ENCODE measurements around the gene CACNA2D1.

DNA sequence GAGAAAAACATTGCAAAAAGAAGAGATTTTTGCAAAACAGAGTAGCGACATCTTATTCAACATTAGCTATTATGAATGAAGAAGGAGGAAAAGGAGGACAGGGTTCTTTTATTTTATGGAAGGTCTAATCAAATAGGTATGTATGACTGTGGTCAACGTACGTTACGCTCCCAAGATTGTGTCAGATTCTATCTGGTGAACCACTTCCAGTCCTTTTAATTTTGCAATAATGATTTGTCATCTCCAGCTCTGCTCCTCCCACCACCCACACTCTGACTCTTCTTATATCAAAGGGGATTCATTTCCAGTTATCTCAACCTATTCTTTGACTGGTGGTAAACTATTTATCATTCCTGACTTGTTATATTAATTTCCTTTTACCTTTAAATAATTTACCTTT lies 259.9 kb downstream of the CACNA2D1 start:
- TF ChIP-seq, protein P1, sequence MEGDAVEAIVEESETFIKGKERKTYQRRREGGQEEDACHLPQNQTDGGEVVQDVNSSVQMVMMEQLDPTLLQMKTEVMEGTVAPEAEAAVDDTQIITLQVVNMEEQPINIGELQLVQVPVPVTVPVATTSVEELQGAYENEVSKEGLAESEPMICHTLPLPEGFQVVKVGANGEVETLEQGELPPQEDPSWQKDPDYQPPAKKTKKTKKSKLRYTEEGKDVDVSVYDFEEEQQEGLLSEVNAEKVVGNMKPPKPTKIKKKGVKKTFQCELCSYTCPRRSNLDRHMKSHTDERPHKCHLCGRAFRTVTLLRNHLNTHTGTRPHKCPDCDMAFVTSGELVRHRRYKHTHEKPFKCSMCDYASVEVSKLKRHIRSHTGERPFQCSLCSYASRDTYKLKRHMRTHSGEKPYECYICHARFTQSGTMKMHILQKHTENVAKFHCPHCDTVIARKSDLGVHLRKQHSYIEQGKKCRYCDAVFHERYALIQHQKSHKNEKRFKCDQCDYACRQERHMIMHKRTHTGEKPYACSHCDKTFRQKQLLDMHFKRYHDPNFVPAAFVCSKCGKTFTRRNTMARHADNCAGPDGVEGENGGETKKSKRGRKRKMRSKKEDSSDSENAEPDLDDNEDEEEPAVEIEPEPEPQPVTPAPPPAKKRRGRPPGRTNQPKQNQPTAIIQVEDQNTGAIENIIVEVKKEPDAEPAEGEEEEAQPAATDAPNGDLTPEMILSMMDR (IDR thresholded peaks at IDR 0.05 in 2 of 3, conservative IDR thresholded peaks at IDR 0.05 in 1 of 3; ENCODE audit: borderline replicate concordance in 1 of 3, insufficient read depth in 1 of 3, low read depth in 2 of 3, low read length in 2 of 3) = no peak
- TF ChIP-seq, protein P2, sequence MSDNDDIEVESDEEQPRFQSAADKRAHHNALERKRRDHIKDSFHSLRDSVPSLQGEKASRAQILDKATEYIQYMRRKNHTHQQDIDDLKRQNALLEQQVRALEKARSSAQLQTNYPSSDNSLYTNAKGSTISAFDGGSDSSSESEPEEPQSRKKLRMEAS (IDR thresholded peaks at IDR 0.05) = no peak
- TF ChIP-seq POLR2A (IDR thresholded peaks at IDR 0.05; ENCODE audit: borderline replicate concordance, extremely low read depth, insufficient read depth, insufficient read length) (no peak), FOSL1 (IDR thresholded peaks at IDR 0.05; ENCODE audit: low read depth) (no peak), CBX3 (IDR thresholded peaks at IDR 0.05; ENCODE audit: low read depth) (no peak), EZH2 (IDR thresholded peaks at IDR 0.05) (no peak), EZH2phosphoT487 (IDR thresholded peaks at IDR 0.05; ENCODE audit: borderline replicate concordance) (no peak), ZNF274 (IDR thresholded peaks at IDR 0.05; ENCODE audit: low read depth, low read length) (no peak), TCF7L2 (IDR thresholded peaks at IDR 0.05; ENCODE audit: borderline replicate concordance, extremely low read depth, insufficient read depth, insufficient read length) (no peak), EGR1 (IDR thresholded peaks at IDR 0.05; ENCODE audit: low read depth) (no peak), SP1 (IDR thresholded peaks at IDR 0.05; ENCODE audit: low read depth) (no peak)
- TF ChIP-seq, protein P3, sequence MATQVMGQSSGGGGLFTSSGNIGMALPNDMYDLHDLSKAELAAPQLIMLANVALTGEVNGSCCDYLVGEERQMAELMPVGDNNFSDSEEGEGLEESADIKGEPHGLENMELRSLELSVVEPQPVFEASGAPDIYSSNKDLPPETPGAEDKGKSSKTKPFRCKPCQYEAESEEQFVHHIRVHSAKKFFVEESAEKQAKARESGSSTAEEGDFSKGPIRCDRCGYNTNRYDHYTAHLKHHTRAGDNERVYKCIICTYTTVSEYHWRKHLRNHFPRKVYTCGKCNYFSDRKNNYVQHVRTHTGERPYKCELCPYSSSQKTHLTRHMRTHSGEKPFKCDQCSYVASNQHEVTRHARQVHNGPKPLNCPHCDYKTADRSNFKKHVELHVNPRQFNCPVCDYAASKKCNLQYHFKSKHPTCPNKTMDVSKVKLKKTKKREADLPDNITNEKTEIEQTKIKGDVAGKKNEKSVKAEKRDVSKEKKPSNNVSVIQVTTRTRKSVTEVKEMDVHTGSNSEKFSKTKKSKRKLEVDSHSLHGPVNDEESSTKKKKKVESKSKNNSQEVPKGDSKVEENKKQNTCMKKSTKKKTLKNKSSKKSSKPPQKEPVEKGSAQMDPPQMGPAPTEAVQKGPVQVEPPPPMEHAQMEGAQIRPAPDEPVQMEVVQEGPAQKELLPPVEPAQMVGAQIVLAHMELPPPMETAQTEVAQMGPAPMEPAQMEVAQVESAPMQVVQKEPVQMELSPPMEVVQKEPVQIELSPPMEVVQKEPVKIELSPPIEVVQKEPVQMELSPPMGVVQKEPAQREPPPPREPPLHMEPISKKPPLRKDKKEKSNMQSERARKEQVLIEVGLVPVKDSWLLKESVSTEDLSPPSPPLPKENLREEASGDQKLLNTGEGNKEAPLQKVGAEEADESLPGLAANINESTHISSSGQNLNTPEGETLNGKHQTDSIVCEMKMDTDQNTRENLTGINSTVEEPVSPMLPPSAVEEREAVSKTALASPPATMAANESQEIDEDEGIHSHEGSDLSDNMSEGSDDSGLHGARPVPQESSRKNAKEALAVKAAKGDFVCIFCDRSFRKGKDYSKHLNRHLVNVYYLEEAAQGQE (IDR thresholded peaks at IDR 0.05; ENCODE audit: low read depth) = no peak
- TF ChIP-seq, protein P4, sequence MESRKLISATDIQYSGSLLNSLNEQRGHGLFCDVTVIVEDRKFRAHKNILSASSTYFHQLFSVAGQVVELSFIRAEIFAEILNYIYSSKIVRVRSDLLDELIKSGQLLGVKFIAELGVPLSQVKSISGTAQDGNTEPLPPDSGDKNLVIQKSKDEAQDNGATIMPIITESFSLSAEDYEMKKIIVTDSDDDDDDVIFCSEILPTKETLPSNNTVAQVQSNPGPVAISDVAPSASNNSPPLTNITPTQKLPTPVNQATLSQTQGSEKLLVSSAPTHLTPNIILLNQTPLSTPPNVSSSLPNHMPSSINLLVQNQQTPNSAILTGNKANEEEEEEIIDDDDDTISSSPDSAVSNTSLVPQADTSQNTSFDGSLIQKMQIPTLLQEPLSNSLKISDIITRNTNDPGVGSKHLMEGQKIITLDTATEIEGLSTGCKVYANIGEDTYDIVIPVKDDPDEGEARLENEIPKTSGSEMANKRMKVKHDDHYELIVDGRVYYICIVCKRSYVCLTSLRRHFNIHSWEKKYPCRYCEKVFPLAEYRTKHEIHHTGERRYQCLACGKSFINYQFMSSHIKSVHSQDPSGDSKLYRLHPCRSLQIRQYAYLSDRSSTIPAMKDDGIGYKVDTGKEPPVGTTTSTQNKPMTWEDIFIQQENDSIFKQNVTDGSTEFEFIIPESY (IDR thresholded peaks at IDR 0.05; ENCODE audit: extremely low read depth, insufficient replicate concordance, low read length) = no peak

Measured in HCT116 (cell line).